H1 (cell line): Measurements from ENCODE around the gene C8B. TPM values are rescaled to one million over a fixed set of nuclear protein-coding genes. Genes with fewer than 3 reads are reported as not detected.

Source experiments
- CTCF ChIA-PET: fragments of 300-600 bp; sonication (Branson Sonifier 250); formaldehyde crosslinking; loops from one replicate; lab custom pipeline; 2021; ENCODE audit not compliant: partially characterized antibody; lab: Charles Lee
- POLR2A ChIA-PET: fragments of 300-600 bp; sonication (Branson Sonifier 250); formaldehyde crosslinking; loops from one replicate; lab custom pipeline; 2021; ENCODE audit warnings: inconsistent platforms; ENCODE audit not compliant: partially characterized antibody; lab: Charles Lee
- DNase-seq, 2 experiments: peaks; one replicate each; pipeline versions ENCODE4 v3.0.0 to v3.0.0-alpha.2; 2010 to 2022; ENCODE audit warnings: low spot score in 2 of 2, low read depth in 1 of 2, mixed read lengths in 1 of 2
- FAIRE-seq: peaks from 2 replicates; lab custom pipeline; 2011; peaks lifted over from hg19 to GRCh38; lab: Jason Lieb, UNC
- H2AFZ ChIP-seq: 2 replicates; pipeline ENCODE4 v1.8.1; 2012; ENCODE audit warnings: low read length, inconsistent platforms
- H2AK5ac ChIP-seq: 2 replicates; pipeline ENCODE4 v1.6.1; 2013; ENCODE audit warnings: low read depth, low read length
- H2BK120ac ChIP-seq: replicated peaks from 2 replicates; pipeline ENCODE3; 2013; ENCODE audit warnings: low read depth, low read length, inconsistent platforms
- H2BK12ac ChIP-seq: 2 replicates; pipeline ENCODE4 v1.6.1; 2013; ENCODE audit warnings: low read depth, low read length
- H2BK15ac ChIP-seq: 2 replicates; pipeline ENCODE4 v1.6.1; 2013; ENCODE audit warnings: low read length
- H2BK20ac ChIP-seq: 2 replicates; pipeline ENCODE4 v1.6.1; 2013; ENCODE audit warnings: low read length
- H2BK5ac ChIP-seq: 2 replicates; pipeline ENCODE4 v1.6.1; 2013; ENCODE audit warnings: low read depth, low read length
- H3K14ac ChIP-seq: 2 replicates; pipeline ENCODE4 v1.6.1; 2013; ENCODE audit warnings: inconsistent platforms; ENCODE audit not compliant: insufficient read length
- H3K18ac ChIP-seq: 2 replicates; pipeline ENCODE4 v1.6.1; 2013; ENCODE audit warnings: low read length; ENCODE audit errors: extremely low read depth
- H3K23ac ChIP-seq: 2 replicates; pipeline ENCODE4 v1.6.1; 2013; ENCODE audit warnings: inconsistent platforms; ENCODE audit not compliant: insufficient read length
- H3K23me2 ChIP-seq: 2 replicates; pipeline ENCODE4 v1.6.1; 2013; ENCODE audit warnings: low read depth, low read length
- H3K27ac ChIP-seq: 2 replicates; pipeline ENCODE4 v1.6.1; 2011; ENCODE audit warnings: low read depth, low read length, inconsistent platforms
- H3K27me3 ChIP-seq, 4 experiments: replicated peaks in 1 of 4; 1 replicate in 1 of 4; 2 replicates in 3 of 4; pipeline versions ENCODE4 v1.6.1 to v1.8.1; 2011 to 2013; ENCODE audit warnings: low read length in 3 of 4, mild to moderate bottlenecking in 3 of 4, inconsistent platforms in 2 of 4, mixed read lengths in 2 of 4, moderate library complexity in 1 of 4; ENCODE audit not compliant: control insufficient read depth in 3 of 4, insufficient read depth in 3 of 4; ENCODE audit errors: extremely low read depth in 1 of 4
- H3K36me3 ChIP-seq, 4 experiments: 2 replicates each; pipeline versions ENCODE4 v1.6.1 to v1.8.1; 2011 to 2013; ENCODE audit warnings: mild to moderate bottlenecking in 4 of 4, low read length in 3 of 4, moderate library complexity in 2 of 4, control low read depth in 1 of 4, inconsistent platforms in 1 of 4; ENCODE audit not compliant: insufficient read depth in 4 of 4, control insufficient read depth in 2 of 4
- H3K4ac ChIP-seq: replicated peaks from 2 replicates; pipeline ENCODE3; 2013; ENCODE audit warnings: low read length, low read depth, mixed read lengths, inconsistent platforms; ENCODE audit not compliant: insufficient read length
- H3K4me1 ChIP-seq, 4 experiments: replicated peaks in 1 of 4; 1 replicate in 1 of 4; 2 replicates in 3 of 4; pipeline versions ENCODE4 v1.6.1 to v1.8.1; 2011 to 2013; ENCODE audit warnings: low read length in 3 of 4, inconsistent platforms in 2 of 4, mixed read lengths in 1 of 4; ENCODE audit not compliant: insufficient read depth in 4 of 4, control insufficient read depth in 3 of 4
- H3K4me2 ChIP-seq, 2 experiments: 2 replicates each; pipeline versions ENCODE4 v1.6.1 to v1.8.1; 2011 to 2013; ENCODE audit warnings: low read depth in 2 of 2, low read length in 2 of 2, control low read depth in 1 of 2, inconsistent platforms in 1 of 2, mild to moderate bottlenecking in 1 of 2; ENCODE audit not compliant: insufficient read depth in 1 of 2
- H3K4me3 ChIP-seq, 4 experiments: fragments of 200-600, 300-600 bp in 1 of 4; sonication (generic), shearing (Covaris generic), sonication (Bioruptor Twin) in 1 of 4; 2 replicates each; pipeline versions ENCODE4 v1.5.1 to v1.8.1; 2011 to 2016; ENCODE audit warnings: low read length in 4 of 4, low read depth in 3 of 4, control low read depth in 2 of 4, inconsistent platforms in 2 of 4, mild to moderate bottlenecking in 2 of 4, mixed read lengths in 1 of 4, moderate library complexity in 1 of 4; ENCODE audit not compliant: insufficient read depth in 2 of 4; ENCODE audit errors: extremely low read depth in 1 of 4
- H3K56ac ChIP-seq: replicated peaks from 2 replicates; pipeline ENCODE3; 2013; ENCODE audit warnings: low read depth, mild to moderate bottlenecking, mixed read lengths, low read length, inconsistent platforms; ENCODE audit not compliant: insufficient read length
- H3K79me1 ChIP-seq: 2 replicates; pipeline ENCODE4 v1.6.1; 2013; ENCODE audit warnings: low read depth, low read length, control low read depth
- H3K79me2 ChIP-seq, 2 experiments: 2 replicates each; pipeline versions ENCODE4 v1.6.1 to v1.8.1; 2012 to 2013; ENCODE audit warnings: low read length in 2 of 2, mild to moderate bottlenecking in 2 of 2, inconsistent platforms in 1 of 2; ENCODE audit not compliant: insufficient read depth in 2 of 2, control insufficient read depth in 1 of 2
- H3K9ac ChIP-seq, 4 experiments: replicated peaks in 1 of 4; 1 replicate in 1 of 4; 2 replicates in 3 of 4; pipeline versions ENCODE4 v1.6.1 to v1.8.1; 2011 to 2013; ENCODE audit warnings: low read depth in 3 of 4, low read length in 3 of 4, control low read depth in 2 of 4, mild to moderate bottlenecking in 2 of 4, moderate library complexity in 2 of 4, inconsistent platforms in 1 of 4; ENCODE audit errors: extremely low read depth in 1 of 4
- H3K9me3 ChIP-seq, 2 experiments: 2 replicates each; pipeline versions ENCODE4 v1.6.1 to v1.8.1; 2012 to 2013; ENCODE audit warnings: mild to moderate bottlenecking in 2 of 2, moderate library complexity in 2 of 2, control low read depth in 1 of 2, inconsistent platforms in 1 of 2, low read depth in 1 of 2, low read length in 1 of 2, mixed read lengths in 1 of 2; ENCODE audit not compliant: insufficient read depth in 2 of 2
- H4K20me1 ChIP-seq, 2 experiments: replicated peaks in 1 of 2; 2 replicates each; pipeline versions ENCODE3 to v1.8.1; 2011 to 2013; ENCODE audit warnings: inconsistent platforms in 2 of 2, low read length in 2 of 2, mild to moderate bottlenecking in 1 of 2; ENCODE audit not compliant: insufficient read depth in 2 of 2, control insufficient read depth in 1 of 2
- H4K5ac ChIP-seq: 2 replicates; pipeline ENCODE4 v1.6.1; 2013; ENCODE audit warnings: low read length, low read depth, mixed read lengths, inconsistent platforms; ENCODE audit not compliant: insufficient read length
- H4K8ac ChIP-seq: 2 replicates; pipeline ENCODE4 v1.8.0; 2013; ENCODE audit warnings: mild to moderate bottlenecking, moderate library complexity, low read length, inconsistent platforms; ENCODE audit not compliant: insufficient read depth; ENCODE audit errors: extremely low read depth
- H4K91ac ChIP-seq: replicated peaks from 2 replicates; pipeline ENCODE3; 2013; ENCODE audit warnings: low read length, mixed read lengths, inconsistent platforms; ENCODE audit not compliant: insufficient read length
- BRCA1 ChIP-seq: IDR thresholded peaks from 2 replicates; pipeline ENCODE4 v1.6.1; 2012; ENCODE audit warnings: low read depth, low read length, improper control_type of control experiment
- SUZ12 ChIP-seq: fragments of 200-600 bp; sonication (generic); IDR thresholded peaks from 2 replicates; pipeline ENCODE4 v1.6.1; 2012; ENCODE audit warnings: mild to moderate bottlenecking, inconsistent platforms, low read length, moderate library complexity, mixed read lengths
- WGBS, 2 experiments: shearing (Covaris generic) in 1 of 2; methylation state at CpG; one replicate each; pipeline versions ENCODE4 v1.1.6 to v1.1.7; 2013 to 2015; ENCODE audit warnings: low lambda C conversion rate in 2 of 2, mixed read lengths in 2 of 2, inconsistent platforms in 1 of 2, low coverage in 1 of 2, missing lambda C conversion rate in 1 of 2; ENCODE audit not compliant: insufficient replicate concordance in 2 of 2, insufficient coverage in 1 of 2, insufficient read length in 1 of 2; ENCODE audit errors: extremely low coverage in 1 of 2, missing lambda C conversion rate in 1 of 2; 5-methylcytosine and 5-hydroxymethylcytosine counted together
- polyA plus RNA-seq, 7 experiments: library from polyadenylated mRNA; depleted of rRNA in 3 of 7; stranded (reverse) in 5 of 7; unstranded in 2 of 7; fragments of >200 nt in 5 of 7; fragments of 200-250 nt in 2 of 7; gene quantifications; 1 replicate in 5 of 7; 2 replicates in 1 of 7; 4 replicates in 1 of 7; pipeline versions ENCODE4 v1.2.1 to v1.2.3, GENCODE V29; 2011 to 2013; ENCODE audit warnings: missing spikeins in 2 of 7, mixed read lengths in 2 of 7
- total RNA-seq: library from RNA; stranded (reverse); fragmentation: NEBNext Ultra II Directional; extraction: Animal tissue kit (Norgen Biotek cat#: 25700); gene quantifications from 2 replicates; pipeline ENCODE4 v1.2.1, GENCODE V29; 2021

The C8B gene
- total and polyA plus RNA-seq, 2 of the 8 experiments (the other 6 are each of a cell fraction or from before 2014, with no cell fraction given) = not detected

GRCh38 chr1:56915960-56916359, 49.9 kb downstream of the C8B start:
- no peak overlapping the region for H3K18ac ChIP-seq
- H2BK12ac ChIP-seq = no peak overlapping the region
- no peak overlapping the region for H2BK120ac ChIP-seq
- WGBS, 2 experiments = 89% methylated on average over 4 of the region's 4 CpGs; no CpG with 5 or more reads in 1 of the 2 experiments
- H2BK5ac ChIP-seq = no peak overlapping the region
- H3K14ac ChIP-seq = no peak overlapping the region
- H2AK5ac ChIP-seq = no peak overlapping the region
- no peak overlapping the region for H4K5ac ChIP-seq
- no peak overlapping the region for H3K4me2 ChIP-seq
- DNase-seq (no peak), FAIRE-seq (no peak)
- H3K4me1 ChIP-seq = no peaks in the 10 kb centered on the region
- CTCF ChIA-PET = interaction anchor here (1.6 to 2.0 kb wide), 2 partner anchors 26 to 53 kb away, joined by 4 to 5 read pairs; no protein-coding TSS in a partner anchor
- H3K23me2 ChIP-seq = no peaks in the 10 kb centered on the region
- no peak overlapping the region for H3K4me3 ChIP-seq
- no peaks in the 10 kb centered on the region for H3K79me1 ChIP-seq
- H2BK20ac ChIP-seq = no peak overlapping the region
- POLR2A ChIA-PET = interaction anchor here (0.9 kb wide), 1 partner anchor 9 kb away, joined by 3 read pairs; no protein-coding TSS in a partner anchor
- H3K9ac ChIP-seq = no peak overlapping the region
- no peak overlapping the region for H4K91ac ChIP-seq
- no peaks in the 10 kb centered on the region; a peak in 1 of 7 replicates for H3K27me3 ChIP-seq
- no peak overlapping the region for H2BK15ac ChIP-seq
- no peaks in the 10 kb centered on the region for H4K20me1 ChIP-seq
- no peak overlapping the region for H2AFZ ChIP-seq
- no peak overlapping the region for H4K8ac ChIP-seq
- H3K23ac ChIP-seq = no peak overlapping the region
- no peak overlapping the region for H3K27ac ChIP-seq
- H3K4ac ChIP-seq = no peak overlapping the region
- H3K9me3 ChIP-seq = no peaks in the 10 kb centered on the region
- no peaks in the 10 kb centered on the region for H3K36me3 ChIP-seq
- H3K56ac ChIP-seq = no peak overlapping the region
- TF ChIP-seq BRCA1 = no peak
- no peak for TF ChIP-seq SUZ12
- TF ChIP-seq, all 59 proteins: peak for 0
- H3K79me2 ChIP-seq = no peaks in the 10 kb centered on the region
